Measurements from ENCODE around the gene DSCAML1.

- TF ChIP-seq EP400 (IDR thresholded peaks at IDR 0.05) (no peak), ZNF589 (CRISPR knock-in tag; IDR thresholded peaks at IDR 0.05; ENCODE audit: low read depth) (no peak), FOXK2 (conservative IDR thresholded peaks at IDR 0.05 in 1 of 2, IDR thresholded peaks at IDR 0.05 in 1 of 2; ENCODE audit: low read depth in 2 of 2) (no peak), BRF2 (IDR thresholded peaks at IDR 0.05; ENCODE audit: borderline replicate concordance, insufficient read depth, insufficient read length) (no peak), HCFC1 (IDR thresholded peaks at IDR 0.05; ENCODE audit: low read depth, low read length) (no peak), ATF2 (CRISPR knock-in tag; IDR thresholded peaks at IDR 0.05) (no peak)
These were observed 37.9 kb upstream of the DSCAML1 start for GRCh38 chr11:117834838-117835443.

Measured in K562 (cell line).